GM19395 (cell line): ENCODE results near the gene GDI1.

Source experiments
- ATAC-seq: cut with Tn5 transposase; IDR thresholded peaks from one replicate; pipeline ENCODE4 v1.9.1; 2021; ENCODE audit warnings: mild to moderate bottlenecking, moderate library complexity; ENCODE audit not compliant: unreplicated experiment

GDI1 gene

GRCh38 chrX:154408659-154409221 lies 28.2 kb upstream of the GDI1 start:
- ATAC-seq = no peak

- ATAC-seq = no peak
Observed at GRCh38 chrX:154409222-154409871, 27.6 kb upstream of the GDI1 start, which contains the start of gene DNASE1L1. TSS of gene DNASE1L1 (minus strand) at chrX:154409254. CDS start at chrX:154405568, 3,686 bp downstream.

GRCh38 chrX:154411981-154412340 lies 25.0 kb upstream of the GDI1 start:
- peak; percentile 48 for ATAC-seq

GRCh38 chrX:154412468-154412867 lies 24.5 kb upstream of the GDI1 start:
- ATAC-seq = no peak

- ATAC-seq = no peak
Observed at GRCh38 chrX:154413142-154413541, 23.8 kb upstream of the GDI1 start.

- ATAC-seq = no peak
Observed at GRCh38 chrX:154417157-154417556, 19.8 kb upstream of the GDI1 start.

- no peak for ATAC-seq
Observed at GRCh38 chrX:154419189-154419588, 17.8 kb upstream of the GDI1 start.

- no peak for ATAC-seq
Observed at GRCh38 chrX:154419688-154420401, 17.1 kb upstream of the GDI1 start.

GRCh38 chrX:154420402-154420756 lies 16.6 kb upstream of the GDI1 start:
- ATAC-seq = no peak

- ATAC-seq = no peak
Observed at GRCh38 chrX:154426916-154427770, 9.8 kb upstream of the GDI1 start.

- peak; percentile 95 for ATAC-seq
Observed at GRCh38 chrX:154428176-154429171, 8.5 kb upstream of the GDI1 start, which contains the start of gene ATP6AP1. TSS of gene ATP6AP1 (plus strand) at chrX:154428677. CDS start at chrX:154428693, 16 bp downstream.

- ATAC-seq = no peak
Observed at GRCh38 chrX:154429711-154430110, 7.2 kb upstream of the GDI1 start.

- no peak for ATAC-seq
Observed at GRCh38 chrX:154430479-154430878, 6.5 kb upstream of the GDI1 start.

- no peak for ATAC-seq
Observed at GRCh38 chrX:154430916-154431315, 6.0 kb upstream of the GDI1 start.

GRCh38 chrX:154431341-154431740 lies 5.6 kb upstream of the GDI1 start:
- ATAC-seq = no peak

GRCh38 chrX:154432210-154432609 lies 4.7 kb upstream of the GDI1 start:
- ATAC-seq = no peak

- no peak for ATAC-seq
Observed at GRCh38 chrX:154433605-154434004, 3.3 kb upstream of the GDI1 start.

- ATAC-seq = no peak
Observed at GRCh38 chrX:154434394-154435168, 2.4 kb upstream of the GDI1 start.

- no peak for ATAC-seq
Observed at GRCh38 chrX:154435171-154435733, 1.7 kb upstream of the GDI1 start.
